GM06990 (cell line): Measurements from ENCODE around the gene CEACAM16.

Experiments used
- DNase-seq: peaks from one replicate; pipeline ENCODE4 v3.0.0-alpha.2; 2011; ENCODE audit not compliant: insufficient read length; ENCODE audit errors: extremely low read depth
- H3K27me3 ChIP-seq: replicated peaks from 2 replicates; pipeline ENCODE4 v1.6.0; 2011; ENCODE audit warnings: low read length; ENCODE audit not compliant: control insufficient read depth, insufficient read depth
- H3K36me3 ChIP-seq: 2 replicates; pipeline ENCODE4 v1.5.1; 2011; ENCODE audit warnings: low read length; ENCODE audit not compliant: control insufficient read depth, insufficient read depth
- H3K4me3 ChIP-seq: replicated peaks from 2 replicates; pipeline ENCODE4 v1.5.1; 2011; ENCODE audit warnings: low read depth, mild to moderate bottlenecking, control low read depth, low read length
- CTCF ChIP-seq: IDR thresholded peaks from 2 replicates; pipeline ENCODE4 v1.5.1; 2011; ENCODE audit warnings: low read length, control low read depth, mild to moderate bottlenecking, inconsistent platforms; ENCODE audit not compliant: insufficient read depth, poor library complexity, severe bottlenecking

Gene CEACAM16

GRCh38 chr19:44749994-44750393 is 51.0 kb downstream of the CEACAM16 start:
- H3K36me3 ChIP-seq, result peaks cover 4% of the 10 kb centered on the region
- no peak for DNase-seq
- no peak for TF ChIP-seq CTCF
- no peaks in the 10 kb centered on the region for H3K27me3 ChIP-seq
- peak overlapping the region; percentile 81 for H3K4me3 ChIP-seq

- Histone ChIP-seq H3K27me3 (no peaks in the 10 kb centered on the region), H3K36me3 (peaks cover 14% of the 10 kb centered on the region), H3K4me3 (no peak overlapping the region)
- TF ChIP-seq CTCF, result no peak
- DNase-seq, result no peak
Measured at GRCh38 chr19:44752123-44752815, 53.3 kb downstream of the CEACAM16 start.

- no peak for TF ChIP-seq CTCF
- no peaks in the 10 kb centered on the region for H3K27me3 ChIP-seq
- peak overlapping the region; percentile 56 for H3K4me3 ChIP-seq
- H3K36me3 ChIP-seq, result peaks cover 17% of the 10 kb centered on the region
- peak; percentile 95 for DNase-seq
Measured at GRCh38 chr19:44752816-44753625, 54.1 kb downstream of the CEACAM16 start.

GRCh38 chr19:44753626-44753931 is 54.6 kb downstream of the CEACAM16 start:
- no peak for TF ChIP-seq CTCF
- DNase-seq, result no peak
- Histone ChIP-seq H3K27me3 (no peaks in the 10 kb centered on the region), H3K36me3 (peaks cover 19% of the 10 kb centered on the region), H3K4me3 (peak overlapping the region; percentile 56)

GRCh38 chr19:44753932-44754749 is 55.2 kb downstream of the CEACAM16 start:
- Histone ChIP-seq H3K36me3 (peaks cover 19% of the 10 kb centered on the region), H3K27me3 (no peaks in the 10 kb centered on the region), H3K4me3 (peak overlapping the region; percentile 56)
- TF ChIP-seq CTCF, result no peak
- peak; percentile 83 for DNase-seq
